ENCODE measurements around the gene VIPR2. TPM values are rescaled to one million over a fixed set of nuclear protein-coding genes. Genes with fewer than 3 reads are reported as not detected.
"Not testable (repeated sequence)": the region's sequence is repeated elsewhere in the genome, so short reads cannot be mapped to it uniquely, and the experiment has no call there.

The VIPR2 gene, protein sequence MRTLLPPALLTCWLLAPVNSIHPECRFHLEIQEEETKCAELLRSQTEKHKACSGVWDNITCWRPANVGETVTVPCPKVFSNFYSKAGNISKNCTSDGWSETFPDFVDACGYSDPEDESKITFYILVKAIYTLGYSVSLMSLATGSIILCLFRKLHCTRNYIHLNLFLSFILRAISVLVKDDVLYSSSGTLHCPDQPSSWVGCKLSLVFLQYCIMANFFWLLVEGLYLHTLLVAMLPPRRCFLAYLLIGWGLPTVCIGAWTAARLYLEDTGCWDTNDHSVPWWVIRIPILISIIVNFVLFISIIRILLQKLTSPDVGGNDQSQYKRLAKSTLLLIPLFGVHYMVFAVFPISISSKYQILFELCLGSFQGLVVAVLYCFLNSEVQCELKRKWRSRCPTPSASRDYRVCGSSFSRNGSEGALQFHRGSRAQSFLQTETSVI
- total RNA-seq, result 1.6 and 1.7 TPM in 2 replicates

DNA sequence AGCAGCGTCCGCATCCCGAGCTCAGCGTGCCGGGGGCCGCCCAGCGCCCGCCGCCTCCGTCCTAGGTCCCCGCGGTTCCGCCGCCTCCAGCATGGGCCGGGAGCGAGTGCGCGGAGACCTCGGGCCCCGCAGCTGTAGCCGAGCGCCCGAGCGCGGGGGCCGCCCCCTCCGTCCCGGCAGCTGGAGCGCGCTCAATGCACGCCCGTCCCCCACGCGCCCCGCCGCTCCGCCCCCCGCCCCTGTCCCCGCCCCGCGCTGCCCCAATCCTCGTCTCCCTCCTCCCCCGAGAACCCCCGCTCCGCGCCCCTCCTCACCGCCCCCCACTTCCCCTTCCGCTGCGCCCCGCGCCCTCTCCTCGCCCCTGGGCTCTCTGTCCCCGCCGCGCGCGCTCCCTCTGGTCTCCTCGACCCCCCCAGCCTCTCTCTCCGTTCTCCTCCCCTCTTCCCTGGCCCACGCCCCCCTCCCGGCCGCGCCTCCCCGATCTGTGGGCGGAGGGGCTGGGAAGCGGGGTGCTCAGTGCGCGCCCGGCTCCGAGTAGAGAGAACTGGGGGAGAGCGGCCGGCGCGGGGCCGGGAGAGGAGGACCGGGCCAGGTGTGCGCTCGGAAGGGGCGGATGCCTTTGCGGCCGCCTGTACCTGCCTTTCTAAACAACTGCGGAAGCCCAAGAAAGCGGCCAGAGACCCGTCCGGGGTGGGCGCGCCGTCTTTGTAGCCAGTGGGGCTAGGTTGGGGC, at the start of gene VIPR2:
Gene VIPR2, minus strand, starts transcription at position 110 of the 732 bp plus-strand sequence. Its CDS starts 96 bp downstream, at position 14.
- peaks cover 30% of the 10 kb centered on the region for H3K27me3 Mint-ChIP-seq
- no peak within 1 kb of the TSS for H3K27ac Mint-ChIP-seq
- peak; percentile 72 for DNase-seq
- intact Hi-C loops (cut with micrococcal nuclease), result loop anchor here (10.0 kb wide), 1 partner anchor 140 kb away; no protein-coding TSS in a partner anchor
- peak within 1 kb of the TSS; percentile 73 for H3K4me3 Mint-ChIP-seq
- no peaks in the 10 kb centered on the region for H3K9me3 Mint-ChIP-seq
- H3K4me1 Mint-ChIP-seq, result peaks cover 3% of the 10 kb centered on the region
- no peaks in the 10 kb centered on the region for H3K36me3 Mint-ChIP-seq (ENCODE audit: low read depth)

DNA sequence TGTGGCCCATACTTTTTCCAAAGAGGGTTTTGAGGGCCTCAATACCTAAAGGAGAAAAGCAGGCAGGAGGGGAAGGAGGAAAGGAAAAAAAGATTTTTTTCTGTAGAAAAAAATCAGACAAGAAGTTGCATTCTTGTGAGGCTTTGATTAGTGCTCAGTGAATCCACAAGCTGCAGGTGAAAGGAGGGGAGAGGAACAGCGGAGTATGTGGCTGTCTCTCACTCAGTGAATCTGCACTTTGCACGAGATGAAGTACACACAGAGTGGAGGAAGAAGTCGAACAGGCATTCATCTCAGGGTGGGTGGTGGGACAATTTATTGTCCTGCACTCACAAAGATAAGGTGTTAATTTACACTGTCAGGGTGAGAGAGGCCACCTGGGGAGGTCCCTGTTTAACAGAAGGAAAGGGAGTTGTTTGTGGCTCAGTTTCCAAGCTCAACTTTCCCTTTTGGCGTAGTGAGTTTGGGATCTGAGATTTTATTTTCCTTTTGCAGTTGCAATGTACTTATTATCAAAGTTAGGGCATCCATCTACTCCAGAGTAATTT, 49.0 kb upstream of the VIPR2 start:
- Mint-ChIP-seq H3K36me3 (ENCODE audit: low read depth) (no peaks in the 10 kb centered on the region), H3K4me1 (peaks cover 25% of the 10 kb centered on the region), H3K9me3 (no peaks in the 10 kb centered on the region), H3K4me3 (no peak overlapping the region), H3K27me3 (peaks cover 2% of the 10 kb centered on the region), H3K27ac (peak overlapping the region; percentile 10)
- intact Hi-C loops (cut with micrococcal nuclease), result no loop called here
- peak; percentile 39 for DNase-seq

DNA sequence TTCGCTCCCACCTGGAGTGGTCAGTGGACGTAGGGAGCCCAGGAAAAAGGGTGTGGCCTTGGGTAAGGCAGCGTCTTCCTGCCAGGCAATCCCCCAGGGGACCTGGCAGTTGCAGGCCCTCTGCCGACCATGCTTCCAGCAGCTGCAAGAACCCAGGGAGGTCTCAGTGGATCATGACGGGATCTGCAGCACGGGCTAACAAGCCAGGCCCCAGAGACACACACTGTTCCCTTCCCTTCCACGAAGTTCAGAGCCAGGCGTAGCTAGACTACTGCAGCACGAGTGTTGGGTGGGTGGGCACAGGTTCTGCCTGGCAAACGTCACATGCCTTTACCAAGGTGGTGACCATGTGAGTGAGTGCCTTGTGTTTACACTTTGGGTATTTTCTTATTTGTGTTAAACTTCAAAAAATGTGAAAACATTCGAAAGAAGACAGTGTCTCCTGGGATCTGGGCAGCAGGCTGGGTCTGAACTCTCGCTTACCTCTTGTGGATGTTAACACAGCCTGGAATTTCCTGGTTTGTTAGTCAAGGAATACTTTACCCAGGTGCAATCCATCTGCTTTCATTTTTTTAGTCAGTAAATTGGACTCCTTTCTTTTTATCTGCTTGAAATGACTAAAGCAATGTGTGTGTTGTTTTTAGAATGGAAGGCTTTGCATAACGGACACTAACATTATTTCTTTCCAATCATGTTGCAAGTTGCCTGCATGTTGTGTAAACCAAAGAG, 48.2 kb upstream of the VIPR2 start:
- intact Hi-C loops (cut with micrococcal nuclease), result no loop called here
- Mint-ChIP-seq H3K27me3 (peaks cover 2% of the 10 kb centered on the region), H3K4me3 (no peak overlapping the region), H3K27ac (no peak overlapping the region), H3K4me1 (peaks cover 20% of the 10 kb centered on the region), H3K36me3 (ENCODE audit: low read depth) (no peaks in the 10 kb centered on the region), H3K9me3 (no peaks in the 10 kb centered on the region)
- peak; percentile 50 for DNase-seq

DNA sequence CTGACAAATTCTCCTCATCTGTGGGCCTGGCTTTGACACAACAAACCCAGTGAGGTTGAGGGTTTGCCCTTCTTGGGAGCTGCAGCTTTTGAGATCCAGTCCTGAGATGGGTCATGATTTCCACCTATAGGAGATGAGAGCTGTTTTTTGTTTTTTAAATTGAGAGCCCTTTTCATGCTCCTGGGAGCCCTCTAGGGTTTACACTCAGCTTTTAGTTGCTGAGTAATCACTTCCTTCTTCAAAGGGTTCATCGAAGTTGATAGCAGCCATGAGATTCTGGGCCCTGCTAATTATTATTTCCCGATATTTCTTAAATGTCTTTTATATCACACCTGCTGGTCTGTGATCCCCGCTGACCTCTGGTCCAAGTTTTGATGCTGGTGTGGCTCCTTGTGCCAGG, 47.3 kb upstream of the VIPR2 start:
- peaks cover 2% of the 10 kb centered on the region for H3K27me3 Mint-ChIP-seq
- no peaks in the 10 kb centered on the region for H3K9me3 Mint-ChIP-seq
- no peak for DNase-seq
- intact Hi-C loops (cut with micrococcal nuclease), result no loop called here
- no peaks in the 10 kb centered on the region for H3K36me3 Mint-ChIP-seq (ENCODE audit: low read depth)
- no peak overlapping the region for H3K4me3 Mint-ChIP-seq
- H3K27ac Mint-ChIP-seq, result no peak overlapping the region
- peaks cover 11% of the 10 kb centered on the region for H3K4me1 Mint-ChIP-seq

DNA sequence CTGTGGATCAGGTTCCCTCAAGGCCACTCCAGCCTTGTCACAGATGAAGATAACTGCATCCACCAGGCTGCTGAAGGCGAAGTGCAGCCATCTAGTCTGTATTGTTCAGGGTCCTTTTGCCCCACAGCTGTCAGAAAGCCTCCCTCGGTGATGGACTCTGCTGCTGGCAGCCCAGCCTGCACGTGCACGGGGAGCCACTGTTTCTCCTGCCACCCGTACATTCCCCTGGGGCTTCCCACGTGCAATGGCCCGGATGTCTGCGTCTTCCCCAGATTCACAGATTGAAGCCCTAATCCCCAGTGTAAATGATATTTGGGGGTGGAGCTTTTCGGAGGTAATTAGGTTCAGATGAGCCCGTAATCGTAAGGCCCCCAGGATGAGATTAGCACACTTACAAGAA, 46.6 kb upstream of the VIPR2 start:
- no peak for DNase-seq
- Mint-ChIP-seq H3K9me3 (peaks cover 6% of the 10 kb centered on the region), H3K27me3 (peaks cover 7% of the 10 kb centered on the region)

DNA sequence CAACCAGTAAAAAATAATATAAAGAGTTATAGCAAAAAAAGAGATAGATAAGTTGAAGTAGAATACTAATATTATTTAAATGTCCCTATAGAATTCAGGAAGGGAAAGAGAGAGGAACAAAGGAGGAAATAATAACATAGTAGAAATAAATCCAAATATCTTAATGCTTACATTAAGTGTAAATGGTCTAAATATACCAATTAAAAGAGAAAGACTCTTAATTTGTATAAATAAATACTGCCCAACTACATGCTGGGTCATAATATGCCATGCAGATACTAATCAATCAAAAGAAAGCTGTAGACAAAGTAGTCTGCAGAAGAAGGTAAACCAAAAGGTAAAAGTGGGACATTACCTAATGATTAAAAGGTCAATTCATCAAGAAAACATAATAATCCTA, 43.3 kb upstream of the VIPR2 start:
- Mint-ChIP-seq H3K9me3 (peaks cover 21% of the 10 kb centered on the region), H3K27me3 (peaks cover 30% of the 10 kb centered on the region), H3K4me1 (peaks cover 2% of the 10 kb centered on the region), H3K4me3 (no peak overlapping the region), H3K27ac (no peak overlapping the region), H3K36me3 (ENCODE audit: low read depth) (peaks cover 3% of the 10 kb centered on the region)
- intact Hi-C loops (cut with micrococcal nuclease), result no loop called here
- no peak for DNase-seq

More for the DNA sequence above, 46.6 kb upstream of the VIPR2 start:
- H3K4me1 Mint-ChIP-seq, result peaks cover 7% of the 10 kb centered on the region
- intact Hi-C loops (cut with micrococcal nuclease), result no loop called here
- H3K27ac Mint-ChIP-seq, result no peak overlapping the region
- peaks cover 3% of the 10 kb centered on the region for H3K36me3 Mint-ChIP-seq (ENCODE audit: low read depth)
- H3K4me3 Mint-ChIP-seq, result no peak overlapping the region

DNA sequence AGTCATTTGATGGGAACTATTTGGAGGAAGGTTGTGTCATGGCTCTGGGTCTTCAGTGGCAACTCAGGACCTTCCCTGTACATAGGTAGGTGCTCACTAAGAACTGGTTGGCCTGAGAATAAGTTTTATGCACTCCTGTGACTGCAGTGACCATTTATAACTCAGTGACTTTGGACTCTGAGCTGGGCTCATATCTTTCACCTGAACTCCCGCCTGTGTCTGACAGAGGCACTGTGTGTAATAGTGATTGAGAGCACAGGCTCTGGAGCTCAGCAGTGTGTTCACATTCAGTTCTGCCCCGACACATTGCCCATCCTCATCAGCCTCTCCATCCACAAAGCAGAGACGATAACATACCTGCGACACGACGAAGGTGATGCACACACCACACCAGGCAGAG, 34.6 kb upstream of the VIPR2 start:
- Mint-ChIP-seq H3K9me3 (peaks cover 36% of the 10 kb centered on the region), H3K27ac (no peak overlapping the region), H3K36me3 (ENCODE audit: low read depth) (peaks cover 2% of the 10 kb centered on the region), H3K27me3 (peaks cover 16% of the 10 kb centered on the region), H3K4me1 (peaks cover 6% of the 10 kb centered on the region), H3K4me3 (no peak overlapping the region)
- intact Hi-C loops (cut with micrococcal nuclease), result no loop called here
- DNase-seq, result no peak

DNA sequence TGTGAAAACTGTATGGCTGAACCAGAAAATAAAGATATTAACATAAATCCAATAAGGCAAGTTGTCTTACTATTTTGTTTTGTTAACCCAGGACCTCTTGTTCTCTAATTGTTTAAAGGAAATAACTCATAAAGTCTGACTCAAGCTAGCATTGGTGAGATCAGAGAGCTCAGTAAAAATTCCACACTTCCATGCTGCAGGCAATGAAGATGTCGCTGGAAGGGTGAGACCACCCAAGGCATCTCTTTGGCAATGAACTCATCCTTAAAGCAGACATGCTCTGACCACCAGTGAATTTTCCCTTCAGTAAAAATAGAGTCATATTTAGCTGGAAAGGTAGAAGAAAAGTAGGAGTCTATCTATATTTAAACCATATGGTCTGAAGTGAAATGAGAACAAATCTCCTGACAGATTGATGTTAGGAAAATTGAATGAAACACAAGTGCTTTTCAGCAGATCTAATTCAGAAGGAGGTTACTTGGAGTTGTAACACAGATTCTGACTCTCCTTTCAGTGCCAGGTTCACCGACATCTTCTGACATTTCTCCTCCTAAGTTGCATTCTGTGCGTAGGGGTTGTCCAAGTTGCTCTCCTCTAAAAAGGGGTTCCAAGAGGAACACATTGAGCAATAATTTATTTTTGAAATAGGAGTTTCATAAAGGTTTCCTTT, 32.8 kb upstream of the VIPR2 start:
- H3K36me3 Mint-ChIP-seq (ENCODE audit: low read depth), result peaks cover 6% of the 10 kb centered on the region
- no peak for DNase-seq
- peaks cover 6% of the 10 kb centered on the region for H3K27me3 Mint-ChIP-seq
- intact Hi-C loops (cut with micrococcal nuclease), result no loop called here
- H3K4me1 Mint-ChIP-seq, result peaks cover 6% of the 10 kb centered on the region
- no peak overlapping the region for H3K27ac Mint-ChIP-seq
- H3K9me3 Mint-ChIP-seq, result peaks cover 51% of the 10 kb centered on the region
- no peak overlapping the region for H3K4me3 Mint-ChIP-seq

DNA sequence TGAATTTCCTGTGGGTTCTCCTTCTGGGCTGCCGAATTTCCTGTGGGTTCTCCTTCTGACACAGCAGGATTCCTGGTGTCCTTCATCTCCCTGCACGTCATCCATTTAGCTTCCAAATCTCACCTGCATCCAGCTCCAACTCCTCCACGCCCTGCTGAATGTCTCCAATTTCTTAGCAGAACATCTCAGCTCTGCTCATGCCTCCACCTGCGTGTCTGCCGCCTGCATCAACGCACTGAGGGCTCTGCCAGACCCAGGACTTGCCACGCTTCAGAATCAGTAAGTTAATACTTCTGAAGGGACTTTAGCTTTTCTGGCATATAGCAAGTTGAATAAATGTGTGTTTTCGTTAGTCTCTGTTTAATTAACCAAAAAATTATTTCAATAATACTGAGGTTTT, 31.1 kb upstream of the VIPR2 start:
- H3K36me3 Mint-ChIP-seq (ENCODE audit: low read depth), result peaks cover 6% of the 10 kb centered on the region
- peak overlapping the region; percentile 29 for H3K27ac Mint-ChIP-seq
- intact Hi-C loops (cut with micrococcal nuclease), result no loop called here
- H3K4me1 Mint-ChIP-seq, result peaks cover 6% of the 10 kb centered on the region
- no peak for DNase-seq
- no peak overlapping the region for H3K4me3 Mint-ChIP-seq
- peaks cover 51% of the 10 kb centered on the region for H3K9me3 Mint-ChIP-seq
- peaks cover 4% of the 10 kb centered on the region for H3K27me3 Mint-ChIP-seq

DNA sequence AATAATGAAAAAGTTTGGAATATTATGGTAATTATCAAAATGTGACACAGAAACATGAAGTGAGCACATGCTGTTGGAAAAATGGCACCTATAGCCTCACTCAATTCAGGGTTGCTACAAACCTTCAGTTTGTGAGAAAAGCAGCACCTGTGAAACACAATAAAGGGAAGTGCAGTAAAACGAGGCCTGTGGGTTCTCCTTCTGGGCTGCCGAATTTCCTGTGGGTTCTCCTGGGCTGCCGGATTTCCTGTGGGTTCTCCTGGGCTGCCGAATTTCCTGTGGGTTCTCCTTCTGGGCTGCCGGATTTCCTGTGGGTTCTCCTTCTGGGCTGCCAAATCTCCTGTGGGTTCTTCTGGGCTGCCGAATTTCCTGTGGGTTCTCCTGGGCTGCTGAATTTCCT, 30.4 kb upstream of the VIPR2 start:
- H3K4me1 Mint-ChIP-seq; H3K27ac Mint-ChIP-seq; H3K27me3 Mint-ChIP-seq; H3K4me3 Mint-ChIP-seq; H3K36me3 Mint-ChIP-seq (ENCODE audit: low read depth); intact Hi-C loops (cut with micrococcal nuclease); DNase-seq: not testable (repeated sequence)
- peaks cover 50% of the 10 kb centered on the region for H3K9me3 Mint-ChIP-seq

DNA sequence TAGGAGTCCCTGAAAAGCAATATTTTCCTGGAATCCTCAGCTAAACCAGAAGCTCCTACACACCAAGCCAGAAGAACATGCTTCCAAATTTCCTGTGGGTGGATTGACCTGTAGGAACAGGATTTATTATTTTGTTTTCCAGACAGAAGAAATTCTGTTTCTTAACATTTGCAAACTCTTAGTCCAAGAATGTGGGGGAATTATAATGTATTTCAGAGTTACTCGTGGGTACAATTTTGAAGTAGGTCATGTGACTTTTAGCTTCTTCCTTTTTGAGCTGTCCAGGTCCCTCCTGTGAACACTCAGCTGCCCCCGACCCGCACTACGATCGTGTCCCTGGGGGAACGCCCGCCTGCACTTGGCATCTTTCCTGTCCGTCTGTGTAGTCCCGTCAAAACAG, 27.7 kb upstream of the VIPR2 start:
- peaks cover 6% of the 10 kb centered on the region for H3K4me1 Mint-ChIP-seq
- DNase-seq, result no peak
- no peak overlapping the region for H3K4me3 Mint-ChIP-seq
- peaks cover 31% of the 10 kb centered on the region for H3K9me3 Mint-ChIP-seq
- no peak overlapping the region for H3K27ac Mint-ChIP-seq
- intact Hi-C loops (cut with micrococcal nuclease), result no loop called here
- peaks cover 6% of the 10 kb centered on the region for H3K36me3 Mint-ChIP-seq (ENCODE audit: low read depth)
- no peaks in the 10 kb centered on the region for H3K27me3 Mint-ChIP-seq

DNA sequence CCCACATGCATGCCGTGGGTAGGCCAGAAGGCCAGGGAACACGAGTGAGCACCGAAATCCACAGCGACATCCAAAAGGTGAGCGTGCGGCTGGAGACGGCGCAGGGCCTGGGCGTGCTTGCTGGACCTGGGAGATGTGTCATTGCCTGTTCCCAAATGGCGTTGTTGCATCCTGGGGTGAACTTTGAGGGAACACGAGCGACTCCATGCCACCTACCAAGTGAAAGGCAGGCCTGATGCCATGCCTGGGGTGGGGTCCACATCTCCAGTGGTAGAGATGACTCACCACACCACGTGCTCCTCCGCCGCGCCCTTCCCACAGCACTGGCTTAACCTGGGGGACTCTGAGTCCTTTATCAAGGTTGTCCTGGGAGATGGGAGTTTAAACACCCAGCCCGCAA, 24.7 kb upstream of the VIPR2 start:
- H3K27me3 Mint-ChIP-seq, result no peaks in the 10 kb centered on the region
- H3K9me3 Mint-ChIP-seq, result peaks cover 17% of the 10 kb centered on the region
- no peak overlapping the region for H3K4me3 Mint-ChIP-seq
- H3K27ac Mint-ChIP-seq, result no peak overlapping the region
- intact Hi-C loops (cut with micrococcal nuclease), result no loop called here
- no peak for DNase-seq
- peaks cover 5% of the 10 kb centered on the region for H3K36me3 Mint-ChIP-seq (ENCODE audit: low read depth)
- peaks cover under 1% of the 10 kb centered on the region for H3K4me1 Mint-ChIP-seq

DNA sequence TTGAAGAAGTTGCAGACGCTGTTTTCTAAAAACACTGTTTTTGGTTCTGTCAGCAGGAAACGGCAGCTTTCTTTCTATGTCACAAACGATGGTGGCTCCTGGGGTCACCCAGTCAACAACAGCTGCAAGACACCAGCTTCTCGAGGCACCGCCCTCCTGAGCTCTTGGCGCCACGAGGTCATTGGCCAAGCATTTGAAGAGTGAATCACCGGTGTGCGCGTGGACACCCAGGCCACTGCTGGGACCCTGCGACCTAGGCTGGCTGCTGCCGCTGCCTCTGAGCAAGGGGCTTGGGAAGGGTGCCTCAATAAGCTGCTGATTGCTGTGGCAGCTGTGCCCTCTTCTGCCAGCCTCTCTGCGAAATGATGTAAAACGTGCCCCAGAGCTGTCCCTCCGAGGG, 22.5 kb upstream of the VIPR2 start:
- Mint-ChIP-seq H3K4me3 (no peak overlapping the region), H3K9me3 (no peaks in the 10 kb centered on the region), H3K27ac (no peak overlapping the region), H3K27me3 (no peaks in the 10 kb centered on the region), H3K4me1 (no peaks in the 10 kb centered on the region), H3K36me3 (ENCODE audit: low read depth) (no peaks in the 10 kb centered on the region)
- intact Hi-C loops (cut with micrococcal nuclease), result no loop called here
- DNase-seq, result no peak

All from activated CD4-positive, alpha-beta T cell treated with anti-CD3 and anti-CD28 coated beads, Interleukin-2, amount 10 ng/mL, durations not matched to agents 24 days and 14 days (primary cell).